HepG2 (cell line): Measurements from ENCODE around the gene CTNND1. TPM values are rescaled to one million over a fixed set of nuclear protein-coding genes. Genes with fewer than 3 reads are reported as not detected.

ENCODE experiments used
- ATAC-seq: fragments of 200-7000 bp; cut with Tn5 transposase; 3 replicates; pipeline ENCODE4 v1.9.1; 2020; ENCODE audit warnings: mild to moderate bottlenecking, moderate library complexity
- BruUV-seq: library from RNA; stranded (reverse); fragments of 400-500 nt; replicated peaks from 2 replicates; lab custom pipeline; 2021; lab: Mats Ljungman, UMichigan
- CTCF ChIA-PET: fragments of 300-600 bp; formaldehyde crosslinking; extraction: SDS; loops from one replicate; lab custom pipeline; 2021; ENCODE audit warnings: low total read pairs, inconsistent platforms, low intra/inter-chr PET ratio; lab: Yijun Ruan, JAX
- POLR2A ChIA-PET: fragments of 350-600 bp; sonication (Branson Sonifier 250); formaldehyde crosslinking; loops from one replicate; lab custom pipeline; 2020; ENCODE audit warnings: antibody characterized with exemption, inconsistent platforms; lab: Yijun Ruan, JAX
- DNase-seq: peaks from one replicate; pipeline ENCODE4 v3.0.0-alpha.2; 2015; ENCODE audit warnings: low spot score
- FAIRE-seq: peaks from 3 replicates; lab custom pipeline; 2011; peaks lifted over from hg19 to GRCh38; lab: Jason Lieb, UNC
- H2AFZ ChIP-seq: one replicate; pipeline ENCODE4 v1.6.1; 2011; ENCODE audit warnings: low read length, inconsistent platforms
- H3K27ac ChIP-seq: fragments of 300-600 bp; 3 replicates; pipeline ENCODE4 v1.8.0; 2011; ENCODE audit warnings: mixed run types, mild to moderate bottlenecking, mixed read lengths, low read length, inconsistent platforms; ENCODE audit not compliant: insufficient read depth; ENCODE audit errors: extremely low read length
- H3K27me3 ChIP-seq, 2 experiments: fragments of 200-600 bp in 1 of 2; 2 replicates in 1 of 2; 3 replicates in 1 of 2; pipeline versions ENCODE4 v1.6.0 to v1.8.0; 2011; ENCODE audit warnings: low read length in 2 of 2, mild to moderate bottlenecking in 2 of 2, moderate library complexity in 2 of 2, inconsistent platforms in 1 of 2; ENCODE audit not compliant: insufficient read depth in 2 of 2, control insufficient read depth in 1 of 2
- H3K36me3 ChIP-seq, 2 experiments: fragments of 200-600 bp in 1 of 2; replicated peaks in 1 of 2; 2 replicates in 1 of 2; 3 replicates in 1 of 2; pipeline versions ENCODE4 v1.5.1 to v1.8.0; 2011; ENCODE audit warnings: low read length in 2 of 2, inconsistent platforms in 1 of 2; ENCODE audit not compliant: insufficient read depth in 2 of 2, control insufficient read depth in 1 of 2
- H3K4me1 ChIP-seq: 2 replicates; pipeline ENCODE4 v1.5.1; 2012; ENCODE audit warnings: low read length, inconsistent platforms; ENCODE audit not compliant: insufficient read depth
- H3K4me2 ChIP-seq: 2 replicates; pipeline ENCODE4 v1.6.0; 2011; ENCODE audit warnings: low read depth, low read length, inconsistent platforms
- H3K4me3 ChIP-seq, 3 experiments: fragments of 200-600 bp in 1 of 3; sonication (generic), shearing (Covaris generic) in 1 of 3; replicated peaks in 1 of 3; 2 replicates each; pipeline ENCODE4 v1.5.1; 2011 to 2016; ENCODE audit warnings: low read length in 3 of 3, inconsistent platforms in 2 of 3, low read depth in 2 of 3, mild to moderate bottlenecking in 2 of 3, control low read depth in 1 of 3, mixed read lengths in 1 of 3; ENCODE audit not compliant: insufficient read depth in 1 of 3
- H3K79me2 ChIP-seq: one replicate; pipeline ENCODE4 v1.6.1; 2011; ENCODE audit warnings: low read length, inconsistent platforms; ENCODE audit not compliant: insufficient read depth
- H3K9ac ChIP-seq: 2 replicates; pipeline ENCODE4 v1.6.0; 2011; ENCODE audit warnings: mild to moderate bottlenecking, low read depth, low read length, inconsistent platforms; ENCODE audit not compliant: insufficient read depth
- H3K9me3 ChIP-seq: 2 replicates; pipeline ENCODE4 v1.5.1; 2012; ENCODE audit warnings: mild to moderate bottlenecking, low read length
- H4K20me1 ChIP-seq: 2 replicates; pipeline ENCODE4 v1.6.0; 2011; ENCODE audit warnings: inconsistent platforms, mild to moderate bottlenecking, low read length, moderate library complexity; ENCODE audit not compliant: insufficient read depth
- AKNA ChIP-seq: sonication (generic); formaldehyde crosslinking; IDR thresholded peaks from 2 replicates; pipeline ENCODE4 v1.4.0; 2020; ENCODE audit warnings: missing genetic modification reagents, borderline replicate concordance
- ATF1 ChIP-seq: IDR thresholded peaks from 2 replicates; pipeline ENCODE4 v1.6.1; 2016; ENCODE audit warnings: mild to moderate bottlenecking, control low read depth
- DR1 ChIP-seq: sonication (generic); formaldehyde crosslinking; IDR thresholded peaks from 2 replicates; pipeline ENCODE4 v1.8.0; 2021; ENCODE audit warnings: mild to moderate bottlenecking, missing genetic modification reagents, inconsistent platforms
- KDM4B ChIP-seq: sonication (generic); formaldehyde crosslinking; IDR thresholded peaks from 2 replicates; pipeline ENCODE4 v1.4.0; 2020; ENCODE audit warnings: missing genetic modification reagents
- KLF15 ChIP-seq: sonication (generic); formaldehyde crosslinking; IDR thresholded peaks from 2 replicates; pipeline ENCODE4 v1.8.1; 2023; ENCODE audit warnings: borderline replicate concordance, mild to moderate bottlenecking, inconsistent platforms, missing genetic modification reagents, mixed read lengths
- PAWR ChIP-seq: sonication (generic); formaldehyde crosslinking; IDR thresholded peaks from 2 replicates; pipeline ENCODE4 v1.4.0; 2020; ENCODE audit warnings: missing genetic modification reagents, mild to moderate bottlenecking, borderline replicate concordance
- SMYD3 ChIP-seq: sonication (generic); formaldehyde crosslinking; IDR thresholded peaks from 2 replicates; pipeline ENCODE4 v1.8.1; 2023; ENCODE audit warnings: mild to moderate bottlenecking, missing genetic modification reagents
- ZNF329 ChIP-seq: sonication (generic); formaldehyde crosslinking; IDR thresholded peaks from 2 replicates; pipeline ENCODE4 v1.9.0; 2021; ENCODE audit warnings: low read depth, mild to moderate bottlenecking, missing genetic modification reagents
- ZNF607 ChIP-seq: sonication (generic); formaldehyde crosslinking; IDR thresholded peaks from 2 replicates; pipeline ENCODE4 v1.5.1; 2020; ENCODE audit warnings: missing genetic modification reagents, mild to moderate bottlenecking, borderline replicate concordance
- ZNF770 ChIP-seq: sonication (generic); formaldehyde crosslinking; IDR thresholded peaks from 2 replicates; pipeline ENCODE4 v1.5.0; 2020; ENCODE audit warnings: mild to moderate bottlenecking, missing genetic modification reagents
- WGBS: methylation state at CpG from one replicate; pipeline ENCODE4 v1.1.6; 2017; ENCODE audit warnings: low lambda C conversion rate; 5-methylcytosine and 5-hydroxymethylcytosine counted together
- in situ Hi-C: cut with HindIII; loops from 2 replicates; pipeline ENCODE4 v1.10.0; 2017; ENCODE audit warnings: low pct_unique_long_range_greater_than_20kb; ENCODE audit not compliant: extremely low pct_ligation_motif_present
- intact Hi-C: fragments of 100-400 bp; cut with micrococcal nuclease; formaldehyde crosslinking; loops from one replicate; pipeline ENCODE4 v1.10.0; 2022; ENCODE audit not compliant: unreplicated experiment
- polyA plus RNA-seq, 8 experiments: library from polyadenylated mRNA; depleted of rRNA in 3 of 8; stranded (reverse) in 7 of 8; unstranded in 1 of 8; fragments of >200 nt; fragmentation: Illumina TruSeq in 4 of 8; extraction: Trizol in 4 of 8; gene quantifications; 2 replicates each; pipeline versions ENCODE4 v1.2.1 to v1.2.3, GENCODE V29; 2011 to 2016; ENCODE audit warnings: low read depth in 4 of 8, missing spikeins in 1 of 8, mixed read lengths in 1 of 8; ENCODE audit not compliant: insufficient read depth in 1 of 8
- total RNA-seq, 5 experiments: library from RNA; depleted of rRNA; stranded (reverse); fragments of >200 nt; fragmentation: Illumina TruSeq; extraction: Trizol; gene quantifications; 2 replicates each; pipeline ENCODE4 v1.2.3, GENCODE V29; 2016; ENCODE audit warnings: low read depth in 1 of 5
- TF ChIP-seq, protein P1 (sequence below): IDR thresholded peaks from 2 replicates; pipeline ENCODE4 v1.6.1; 2016; ENCODE audit warnings: low read depth, missing genetic modification reagents, missing compliant biosample characterization

The CTNND1 gene
- total and polyA plus RNA-seq, 2 of the 13 experiments (the other 11 are each of a cell fraction or from before 2014, with no cell fraction given): 117 to 128 TPM

GRCh38 chr11:57773026-57773598 is 11.5 kb downstream of the CTNND1 start:
- peaks cover 96% of the 10 kb centered on the region for H3K4me1 ChIP-seq
- peaks cover 89% of the 10 kb centered on the region for H3K79me2 ChIP-seq
- H3K9ac ChIP-seq: no peak overlapping the region
- in situ Hi-C loops: no loop called here
- H3K4me3 ChIP-seq: no peak overlapping the region
- intact Hi-C loops: no loop called here
- H3K27ac ChIP-seq: no peak overlapping the region
- no peaks in the 10 kb centered on the region for H3K27me3 ChIP-seq
- FAIRE-seq (no peak), ATAC-seq (no peak), DNase-seq (no peak)
- H3K4me2 ChIP-seq: no peak overlapping the region
- peaks cover 56% of the 10 kb centered on the region for H4K20me1 ChIP-seq
- no peaks in the 10 kb centered on the region; a peak in 3 of 5 replicates for H3K36me3 ChIP-seq
- H2AFZ ChIP-seq: no peak overlapping the region
- POLR2A ChIA-PET: interaction anchor here (11.1 kb wide), 1 partner anchor 9 kb away, joined by 215 read pairs; the partner anchor contains the start of gene CTNND1
- 87% methylated on average over 5 of the region's 5 CpGs for WGBS
- TSS peak; percentile 28 for BruUV-seq
- no peaks in the 10 kb centered on the region for H3K9me3 ChIP-seq
- CTCF ChIA-PET: no interaction called here
- TF ChIP-seq DR1 (CRISPR knock-in tag) (no peak), AKNA (CRISPR knock-in tag) (no peak), KDM4B (CRISPR knock-in tag) (no peak), ATF1 (CRISPR knock-in tag) (no peak), ZNF607 (CRISPR knock-in tag) (no peak), ZNF770 (peak; percentile 72), SMYD3 (no peak), KLF15 (CRISPR knock-in tag) (no peak), ZNF329 (CRISPR knock-in tag) (no peak), PAWR (CRISPR knock-in tag) (no peak)
- TF ChIP-seq, protein P1, sequence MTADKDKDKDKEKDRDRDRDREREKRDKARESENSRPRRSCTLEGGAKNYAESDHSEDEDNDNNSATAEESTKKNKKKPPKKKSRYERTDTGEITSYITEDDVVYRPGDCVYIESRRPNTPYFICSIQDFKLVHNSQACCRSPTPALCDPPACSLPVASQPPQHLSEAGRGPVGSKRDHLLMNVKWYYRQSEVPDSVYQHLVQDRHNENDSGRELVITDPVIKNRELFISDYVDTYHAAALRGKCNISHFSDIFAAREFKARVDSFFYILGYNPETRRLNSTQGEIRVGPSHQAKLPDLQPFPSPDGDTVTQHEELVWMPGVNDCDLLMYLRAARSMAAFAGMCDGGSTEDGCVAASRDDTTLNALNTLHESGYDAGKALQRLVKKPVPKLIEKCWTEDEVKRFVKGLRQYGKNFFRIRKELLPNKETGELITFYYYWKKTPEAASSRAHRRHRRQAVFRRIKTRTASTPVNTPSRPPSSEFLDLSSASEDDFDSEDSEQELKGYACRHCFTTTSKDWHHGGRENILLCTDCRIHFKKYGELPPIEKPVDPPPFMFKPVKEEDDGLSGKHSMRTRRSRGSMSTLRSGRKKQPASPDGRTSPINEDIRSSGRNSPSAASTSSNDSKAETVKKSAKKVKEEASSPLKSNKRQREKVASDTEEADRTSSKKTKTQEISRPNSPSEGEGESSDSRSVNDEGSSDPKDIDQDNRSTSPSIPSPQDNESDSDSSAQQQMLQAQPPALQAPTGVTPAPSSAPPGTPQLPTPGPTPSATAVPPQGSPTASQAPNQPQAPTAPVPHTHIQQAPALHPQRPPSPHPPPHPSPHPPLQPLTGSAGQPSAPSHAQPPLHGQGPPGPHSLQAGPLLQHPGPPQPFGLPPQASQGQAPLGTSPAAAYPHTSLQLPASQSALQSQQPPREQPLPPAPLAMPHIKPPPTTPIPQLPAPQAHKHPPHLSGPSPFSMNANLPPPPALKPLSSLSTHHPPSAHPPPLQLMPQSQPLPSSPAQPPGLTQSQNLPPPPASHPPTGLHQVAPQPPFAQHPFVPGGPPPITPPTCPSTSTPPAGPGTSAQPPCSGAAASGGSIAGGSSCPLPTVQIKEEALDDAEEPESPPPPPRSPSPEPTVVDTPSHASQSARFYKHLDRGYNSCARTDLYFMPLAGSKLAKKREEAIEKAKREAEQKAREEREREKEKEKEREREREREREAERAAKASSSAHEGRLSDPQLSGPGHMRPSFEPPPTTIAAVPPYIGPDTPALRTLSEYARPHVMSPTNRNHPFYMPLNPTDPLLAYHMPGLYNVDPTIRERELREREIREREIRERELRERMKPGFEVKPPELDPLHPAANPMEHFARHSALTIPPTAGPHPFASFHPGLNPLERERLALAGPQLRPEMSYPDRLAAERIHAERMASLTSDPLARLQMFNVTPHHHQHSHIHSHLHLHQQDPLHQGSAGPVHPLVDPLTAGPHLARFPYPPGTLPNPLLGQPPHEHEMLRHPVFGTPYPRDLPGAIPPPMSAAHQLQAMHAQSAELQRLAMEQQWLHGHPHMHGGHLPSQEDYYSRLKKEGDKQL: no peak
